Frontal cortex (tissue), 4 donors: ENCODE measurements around the gene PTGDR. TPM values are rescaled to one million over a fixed set of nuclear protein-coding genes. Genes with fewer than 3 reads are reported as not detected.

Experiments
- DNase-seq, 2 donors: peaks; one replicate each; pipeline ENCODE4 v3.0.0; 2012; ENCODE audit warnings: low spot score in 2 of 2
- FAIRE-seq: peaks from 2 replicates; lab custom pipeline; 2012; peaks lifted over from hg19 to GRCh38; lab: Jason Lieb, UNC
- total RNA-seq: library from RNA; depleted of rRNA; stranded (reverse); fragments of >200 nt; gene quantifications from one replicate; pipeline ENCODE4 v1.2.3, GENCODE V29; 2014
- donor health status: control.
- donor health status: control.
- donor health status: control.

The PTGDR gene, protein sequence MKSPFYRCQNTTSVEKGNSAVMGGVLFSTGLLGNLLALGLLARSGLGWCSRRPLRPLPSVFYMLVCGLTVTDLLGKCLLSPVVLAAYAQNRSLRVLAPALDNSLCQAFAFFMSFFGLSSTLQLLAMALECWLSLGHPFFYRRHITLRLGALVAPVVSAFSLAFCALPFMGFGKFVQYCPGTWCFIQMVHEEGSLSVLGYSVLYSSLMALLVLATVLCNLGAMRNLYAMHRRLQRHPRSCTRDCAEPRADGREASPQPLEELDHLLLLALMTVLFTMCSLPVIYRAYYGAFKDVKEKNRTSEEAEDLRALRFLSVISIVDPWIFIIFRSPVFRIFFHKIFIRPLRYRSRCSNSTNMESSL
- total RNA-seq: 0.41 TPM

DNA sequence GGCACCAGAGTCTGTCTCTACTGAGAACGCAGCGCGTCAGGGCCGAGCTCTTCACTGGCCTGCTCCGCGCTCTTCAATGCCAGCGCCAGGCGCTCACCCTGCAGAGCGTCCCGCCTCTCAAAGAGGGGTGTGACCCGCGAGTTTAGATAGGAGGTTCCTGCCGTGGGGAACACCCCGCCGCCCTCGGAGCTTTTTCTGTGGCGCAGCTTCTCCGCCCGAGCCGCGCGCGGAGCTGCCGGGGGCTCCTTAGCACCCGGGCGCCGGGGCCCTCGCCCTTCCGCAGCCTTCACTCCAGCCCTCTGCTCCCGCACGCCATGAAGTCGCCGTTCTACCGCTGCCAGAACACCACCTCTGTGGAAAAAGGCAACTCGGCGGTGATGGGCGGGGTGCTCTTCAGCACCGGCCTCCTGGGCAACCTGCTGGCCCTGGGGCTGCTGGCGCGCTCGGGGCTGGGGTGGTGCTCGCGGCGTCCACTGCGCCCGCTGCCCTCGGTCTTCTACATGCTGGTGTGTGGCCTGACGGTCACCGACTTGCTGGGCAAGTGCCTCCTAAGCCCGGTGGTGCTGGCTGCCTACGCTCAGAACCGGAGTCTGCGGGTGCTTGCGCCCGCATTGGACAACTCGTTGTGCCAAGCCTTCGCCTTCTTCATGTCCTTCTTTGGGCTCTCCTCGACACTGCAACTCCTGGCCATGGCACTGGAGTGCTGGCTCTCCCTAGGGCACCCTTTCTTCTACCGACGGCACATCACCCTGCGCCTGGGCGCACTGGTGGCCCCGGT lies at the start of gene PTGDR:
PTGDR (plus strand) TSS at position 198 of the 778 bp plus-strand sequence; CDS start at position 315, 117 bp downstream.
- DNase-seq (no peak), FAIRE-seq (no peak)

DNA sequence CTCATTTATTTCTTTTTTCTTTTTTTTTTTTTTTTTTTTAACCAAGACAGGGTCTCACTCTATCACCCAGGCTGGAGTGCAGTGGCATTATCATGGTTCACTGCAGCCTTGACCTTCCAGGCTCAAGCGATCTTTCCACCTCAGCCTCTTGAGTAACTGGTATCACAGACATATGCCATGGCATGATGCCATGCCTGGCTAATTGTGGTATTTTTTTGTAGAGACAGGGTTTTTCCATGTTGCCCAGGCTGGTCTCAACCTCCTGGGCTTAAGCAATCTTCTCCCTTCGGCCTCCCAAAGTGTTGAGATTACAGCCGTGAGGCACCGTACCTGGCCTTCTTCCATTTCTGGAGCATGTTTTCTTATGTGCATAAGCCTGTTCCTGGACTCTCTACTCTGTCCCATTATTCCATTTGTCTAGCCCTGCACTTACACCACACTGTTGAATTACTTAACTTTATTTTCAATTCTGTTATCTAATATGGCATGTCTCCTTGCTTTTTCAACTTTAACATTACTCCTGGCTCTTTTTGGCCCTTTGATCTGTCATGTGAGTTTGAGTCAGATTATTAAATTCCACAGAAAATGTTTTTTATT lies 47.9 kb upstream of the PTGDR start:
- DNase-seq: no peak
- FAIRE-seq: no peak

DNA sequence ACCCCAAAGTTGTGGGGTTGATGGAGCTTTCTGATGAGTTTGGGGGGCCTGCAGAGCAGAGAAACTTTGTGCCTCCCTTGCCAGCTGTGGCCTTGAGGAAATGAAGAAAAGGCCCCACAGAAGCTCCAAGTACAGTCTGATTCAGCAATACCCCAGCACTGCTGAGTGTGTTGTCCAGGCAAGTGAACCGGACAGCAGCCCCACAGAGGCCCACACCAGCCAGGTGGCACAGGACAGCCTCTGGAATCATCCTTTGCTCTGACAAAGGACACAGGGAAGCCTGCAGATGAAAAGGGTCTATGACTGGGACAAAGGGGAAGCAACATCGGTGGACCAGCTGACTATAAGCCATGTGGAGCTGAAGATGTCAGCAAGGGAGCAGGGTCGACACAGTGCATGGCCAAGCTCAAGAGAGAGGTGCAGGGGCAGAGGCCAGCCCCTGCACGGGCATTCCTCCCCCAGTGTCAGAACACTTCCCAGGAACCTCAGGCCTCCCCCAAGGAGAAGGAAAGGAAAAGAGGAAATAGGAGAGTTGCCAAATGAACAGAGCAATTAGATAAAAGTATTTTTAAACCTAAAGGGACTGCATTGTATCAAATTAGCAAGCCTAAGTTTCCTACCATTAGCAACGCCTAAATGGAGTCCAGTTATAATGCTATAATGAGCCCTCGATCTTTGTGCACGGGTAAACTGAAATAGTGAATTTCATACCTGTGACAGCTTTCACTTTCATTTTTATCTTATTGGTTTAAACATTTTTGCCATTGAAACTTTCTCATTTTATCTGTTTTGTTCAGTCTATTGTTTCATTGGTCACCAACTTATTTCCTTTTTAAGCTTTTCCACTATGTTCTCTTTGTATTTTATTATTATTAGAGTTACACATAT lies 46.3 kb upstream of the PTGDR start:
- FAIRE-seq: peak; percentile 6
- DNase-seq: no peak

- DNase-seq (no peak), FAIRE-seq (no peak)
These were observed 44.6 kb upstream of the PTGDR start for GRCh38 chr14:52222901-52223300.

- no peak for DNase-seq
- FAIRE-seq: no peak
These were observed 39.8 kb upstream of the PTGDR start for GRCh38 chr14:52227619-52228222.

DNA sequence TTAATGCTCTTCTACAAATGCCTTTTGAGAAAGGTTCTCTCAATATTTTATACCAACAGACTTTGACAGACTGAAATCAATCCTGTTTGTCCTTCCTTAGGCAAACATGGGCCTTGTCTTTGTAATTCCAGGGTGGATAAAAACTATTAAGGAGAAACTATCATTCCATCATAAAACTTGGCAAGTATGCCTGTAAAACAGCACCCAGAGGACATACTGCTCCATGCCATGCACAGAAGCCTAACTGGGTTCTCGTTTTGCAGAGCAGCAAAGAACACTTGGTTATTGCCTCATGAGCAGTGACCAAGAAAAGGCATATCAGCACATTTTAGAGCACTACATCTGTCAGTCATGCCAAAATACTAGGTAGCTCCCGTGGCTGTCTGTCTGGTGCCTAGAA lies 33.8 kb upstream of the PTGDR start:
- DNase-seq (no peak), FAIRE-seq (no peak)

DNA sequence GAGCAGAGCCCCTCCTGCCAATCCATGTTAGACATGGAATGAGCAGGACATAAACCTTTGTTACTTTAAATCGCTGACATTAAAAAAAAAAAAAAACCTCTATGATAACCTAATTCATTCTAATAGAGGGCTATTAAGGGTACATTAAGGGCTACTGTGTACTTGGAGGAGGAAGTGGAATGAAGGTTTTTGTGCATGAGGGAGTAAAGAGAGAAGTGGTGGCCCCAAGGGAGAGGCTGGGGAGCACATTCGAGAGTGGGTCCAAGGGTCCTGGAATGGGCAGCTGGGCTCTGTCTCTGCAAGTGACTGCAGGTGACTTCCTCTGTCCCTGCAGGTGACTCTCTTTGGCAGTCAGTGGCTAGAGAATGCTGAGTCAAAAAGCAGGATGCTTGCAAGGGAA lies 32.1 kb upstream of the PTGDR start:
- DNase-seq: no peak
- FAIRE-seq: no peak

DNA sequence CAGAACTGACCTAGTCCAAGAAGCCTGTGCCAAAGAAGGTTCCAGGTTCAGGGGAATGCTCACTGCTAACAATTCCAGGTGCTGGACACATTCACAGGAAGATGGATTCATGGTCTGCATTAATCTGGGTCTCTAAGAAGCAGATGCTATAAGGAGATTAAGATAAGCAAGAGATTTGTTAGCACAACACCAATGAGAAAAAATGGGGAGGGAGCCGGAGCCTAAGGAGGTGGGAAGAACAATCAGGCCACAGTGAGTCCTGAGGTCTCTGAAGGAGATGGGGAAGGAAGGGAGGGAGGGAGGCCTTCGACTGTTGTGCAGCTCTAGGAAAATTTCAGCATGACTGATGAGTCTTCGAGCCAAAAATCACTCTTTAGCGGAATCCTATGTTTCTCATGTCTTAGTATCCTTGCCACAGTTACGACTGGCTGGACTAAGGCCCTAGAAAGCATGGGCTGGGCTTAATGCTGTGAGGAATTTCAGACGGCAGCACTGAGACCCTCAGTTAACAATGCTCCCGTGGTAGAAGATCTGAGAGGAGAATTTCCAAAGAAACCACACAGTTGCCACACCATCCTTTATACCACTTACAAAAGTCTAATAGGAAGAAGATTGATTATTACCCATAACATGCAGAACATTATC lies 31.5 kb upstream of the PTGDR start:
- no peak for FAIRE-seq

DNA sequence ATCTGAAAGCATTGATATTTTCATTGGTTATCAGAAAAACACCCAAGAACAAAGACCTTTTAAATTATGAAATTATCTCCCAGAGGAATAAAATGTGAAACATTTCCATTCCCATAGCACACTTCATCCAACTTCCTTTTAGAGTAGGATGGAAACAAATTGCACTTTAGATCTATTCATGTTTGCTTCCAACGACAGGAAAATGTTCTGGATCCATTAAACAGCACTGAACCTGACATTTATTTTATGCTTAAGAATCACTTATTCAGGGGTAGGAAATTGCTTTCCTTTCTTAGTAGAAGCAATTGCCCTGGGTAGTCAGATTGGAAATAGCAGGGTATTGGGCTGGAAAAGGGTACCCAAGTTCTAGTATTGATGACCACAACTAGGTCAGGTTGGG lies 28.8 kb upstream of the PTGDR start:
- no peak for FAIRE-seq
- DNase-seq: no peak

More for the DNA sequence above, 31.5 kb upstream of the PTGDR start:
- no peak for DNase-seq

GRCh38 chr14:52240623-52241022 lies 26.9 kb upstream of the PTGDR start:
- no peak for DNase-seq
- FAIRE-seq: no peak

DNA sequence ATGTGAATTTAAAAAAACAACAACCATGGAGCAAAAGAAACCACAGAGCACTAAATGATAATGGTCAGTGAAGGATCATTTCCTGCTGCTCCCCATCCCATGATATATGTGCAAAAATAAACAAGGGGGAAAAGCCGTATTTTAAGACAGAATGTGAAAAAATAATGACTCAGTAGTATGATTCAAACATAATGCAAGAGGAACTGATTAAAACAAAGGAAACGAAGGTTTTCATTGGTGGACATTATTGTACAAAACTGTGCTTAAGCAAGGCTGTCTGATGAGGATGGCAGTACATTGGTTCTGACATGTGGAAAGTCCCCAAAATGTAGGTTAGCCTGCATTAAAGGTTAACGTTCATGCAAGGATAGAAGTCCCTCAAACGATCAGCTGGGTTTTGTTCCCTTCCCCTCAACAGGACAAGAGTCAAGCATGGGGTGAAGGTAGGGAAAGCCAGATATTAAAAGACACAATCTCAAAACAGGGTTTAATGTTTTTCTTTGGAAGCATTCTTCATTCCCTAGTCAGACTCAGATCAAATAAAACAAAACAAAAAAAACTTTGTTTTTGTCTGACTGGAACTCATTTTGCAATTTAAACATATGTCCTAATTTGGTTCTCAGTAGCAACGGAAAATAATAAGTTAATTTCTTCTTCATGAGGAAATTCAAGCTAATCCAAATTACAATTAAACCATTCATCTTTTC lies 26.3 kb upstream of the PTGDR start:
- DNase-seq (no peak), FAIRE-seq (no peak)

GRCh38 chr14:52244328-52244727 lies 23.2 kb upstream of the PTGDR start:
- DNase-seq (no peak), FAIRE-seq (no peak)

DNA sequence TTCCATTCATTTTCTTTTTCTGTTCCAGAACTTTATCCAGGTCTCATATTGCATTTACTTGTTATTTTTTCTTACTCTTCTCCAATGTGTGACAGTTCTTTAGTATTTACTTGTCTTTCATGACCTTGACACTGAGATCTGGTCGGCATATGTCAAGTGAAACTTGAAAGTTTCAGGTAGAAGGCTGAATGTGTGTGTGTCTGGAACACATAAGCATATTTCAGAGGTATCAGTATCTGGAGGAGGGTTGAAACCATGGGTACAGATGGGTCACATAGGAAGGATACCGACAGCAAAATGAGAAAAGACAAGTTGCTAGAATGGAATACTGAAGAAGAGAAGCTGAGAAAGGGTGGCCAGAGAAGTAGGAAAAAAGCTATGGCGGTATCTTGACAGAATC lies 22.5 kb upstream of the PTGDR start:
- DNase-seq (no peak), FAIRE-seq (no peak)

- DNase-seq (no peak), FAIRE-seq (no peak)
These were observed 19.4 kb upstream of the PTGDR start for GRCh38 chr14:52248057-52248456.

DNA sequence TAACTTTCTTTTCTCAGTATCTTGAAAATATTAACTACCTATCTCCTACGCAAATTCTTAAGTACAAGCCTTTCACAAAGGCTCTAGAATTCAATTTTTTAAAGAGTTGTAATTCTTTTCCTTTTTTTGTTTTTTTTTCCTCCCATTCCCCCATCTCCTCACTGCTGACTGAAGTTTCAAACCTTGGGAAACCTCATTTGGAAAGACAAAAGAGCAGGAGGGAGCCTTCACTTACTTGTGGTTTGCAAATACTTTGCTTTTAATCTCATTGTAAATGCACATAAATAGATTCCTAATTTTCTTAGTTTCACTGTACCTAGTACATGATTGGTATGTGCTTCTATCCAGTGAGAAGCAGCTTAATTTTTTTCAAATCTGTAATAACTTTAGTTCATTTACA lies 15.8 kb upstream of the PTGDR start:
- DNase-seq: no peak
- FAIRE-seq: no peak

DNA sequence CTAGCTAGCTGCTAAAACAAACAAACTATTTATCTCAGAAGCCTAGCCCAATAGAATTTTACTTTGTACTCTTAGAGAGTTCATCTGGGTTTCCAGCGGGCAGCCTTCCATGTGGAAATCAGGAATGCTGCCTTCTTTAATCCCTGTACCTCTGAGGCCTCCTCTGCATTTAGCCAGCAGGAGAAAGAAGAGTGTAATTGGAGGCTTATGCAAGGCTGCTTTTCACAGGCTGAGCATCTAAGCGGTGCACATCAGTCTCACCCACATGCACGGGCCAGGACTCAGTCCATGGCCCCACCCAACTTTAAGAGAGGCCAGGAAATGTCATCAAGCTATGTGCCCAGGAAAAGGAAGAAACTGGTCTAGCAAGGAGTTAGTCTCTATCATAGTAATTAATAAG lies 14.0 kb upstream of the PTGDR start:
- FAIRE-seq (no peak), DNase-seq (no peak)

DNA sequence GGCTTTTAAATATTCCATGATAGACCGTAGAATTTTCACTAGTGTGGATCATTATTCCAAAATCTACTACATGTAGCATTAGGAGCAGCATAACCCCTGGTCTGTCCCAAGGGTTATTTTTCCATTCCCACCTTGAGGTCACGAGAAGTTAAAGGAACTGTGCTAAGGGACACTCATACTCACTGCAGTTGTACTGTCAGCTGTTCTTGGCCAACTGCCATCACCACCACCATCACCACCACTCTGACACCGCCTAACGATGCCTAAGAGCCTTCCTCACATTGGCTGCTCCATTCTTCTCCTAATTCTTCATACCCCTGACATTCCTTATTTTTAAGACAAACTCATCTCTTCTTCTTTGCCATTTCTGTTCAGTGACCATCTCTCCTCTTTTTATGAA lies 13.4 kb upstream of the PTGDR start:
- FAIRE-seq (no peak), DNase-seq (no peak)

DNA sequence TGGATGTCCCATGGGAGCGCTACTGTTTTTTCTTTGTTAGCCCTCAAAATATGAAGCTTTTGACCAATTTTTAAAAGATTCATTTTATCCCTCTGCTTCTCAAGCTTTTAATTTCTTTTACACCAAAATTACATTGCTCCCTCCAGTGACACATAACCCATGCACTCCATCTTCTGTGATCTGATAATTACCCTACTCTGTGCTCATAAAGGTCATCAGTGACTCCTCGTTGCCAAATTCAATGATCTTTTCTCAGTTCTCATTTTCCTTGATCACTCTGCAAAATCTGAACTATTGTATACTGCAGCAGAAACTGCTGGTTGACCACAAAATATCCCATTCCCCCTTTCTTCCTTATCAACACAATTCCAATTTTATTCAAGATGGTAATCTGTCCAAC lies 8.7 kb upstream of the PTGDR start:
- no peak for FAIRE-seq
- DNase-seq: no peak

GRCh38 chr14:52259434-52259833 lies 8.1 kb upstream of the PTGDR start:
- no peak for DNase-seq
- no peak for FAIRE-seq
